Activated CD8-positive, alpha-beta memory T cell treated with anti-CD3 and anti-CD28 coated beads, Interleukin-2, amount 50 U/mL, for 24 hours (primary cell): ENCODE data around the gene COX7A2.
A peak's percentile ranks its signal among the peaks of the same experiment; 100 is the strongest.

Experiments
- DNase-seq: peaks from one replicate; pipeline ENCODE4 v3.0.0-alpha.2; 2020; ENCODE audit errors: extremely low read depth

The COX7A2 gene

DNA sequence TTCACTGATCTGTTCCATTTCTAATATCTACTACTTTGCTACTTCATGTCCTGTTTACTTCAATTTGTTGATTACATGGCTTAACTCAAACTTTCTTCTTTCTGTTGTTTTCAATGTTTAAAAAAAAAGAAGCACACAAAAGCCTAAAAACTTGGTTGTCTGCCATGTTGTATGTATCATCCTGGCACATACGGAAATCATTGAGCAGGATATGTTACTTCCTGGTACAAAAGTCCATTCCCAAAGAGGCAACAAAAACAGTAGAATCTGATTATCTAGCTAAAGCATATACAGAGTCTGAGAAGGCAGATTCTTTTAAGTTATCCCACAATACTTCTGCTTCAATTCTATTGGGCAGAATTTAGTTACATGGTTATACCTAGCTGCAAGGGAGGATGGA lies 23.2 kb downstream of the COX7A2 start:
- no peak for DNase-seq

DNA sequence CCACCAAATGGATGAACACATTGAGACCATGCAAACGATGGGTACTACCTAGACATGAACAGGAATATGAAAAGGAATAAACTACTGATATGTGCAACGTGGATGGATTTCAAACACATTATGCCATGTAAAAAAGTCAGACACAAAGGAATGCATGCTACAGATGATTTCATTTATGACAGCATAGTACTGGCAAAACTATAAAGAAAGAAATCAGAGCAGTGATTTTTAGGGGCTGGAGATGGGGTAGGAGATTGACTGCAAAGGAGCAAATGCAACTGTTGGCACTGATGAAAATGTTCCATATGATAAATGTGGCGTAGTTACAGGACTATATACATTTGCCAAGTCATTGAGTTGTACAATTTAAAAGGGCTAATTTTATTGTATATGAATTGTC lies 24.3 kb downstream of the COX7A2 start:
- DNase-seq, result no peak

DNA sequence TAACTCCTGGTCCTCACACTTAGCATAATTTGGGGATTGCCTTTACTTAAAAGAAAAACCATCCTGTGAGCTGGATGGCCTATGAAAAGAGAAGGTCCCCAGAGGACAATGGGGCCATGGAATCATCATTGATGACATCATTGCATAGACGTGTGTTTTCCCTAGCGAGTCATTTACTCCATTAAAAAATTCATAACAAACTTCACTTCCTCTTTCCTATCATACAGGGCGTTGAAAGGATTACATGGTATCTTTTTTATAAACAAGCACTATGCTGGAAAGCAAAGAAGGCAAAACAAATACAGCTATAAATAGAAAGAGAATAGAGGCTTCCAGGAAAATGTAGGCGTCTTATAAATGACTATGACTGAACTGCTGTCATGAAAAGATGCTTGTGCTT lies 26.4 kb downstream of the COX7A2 start:
- no peak for DNase-seq

DNA sequence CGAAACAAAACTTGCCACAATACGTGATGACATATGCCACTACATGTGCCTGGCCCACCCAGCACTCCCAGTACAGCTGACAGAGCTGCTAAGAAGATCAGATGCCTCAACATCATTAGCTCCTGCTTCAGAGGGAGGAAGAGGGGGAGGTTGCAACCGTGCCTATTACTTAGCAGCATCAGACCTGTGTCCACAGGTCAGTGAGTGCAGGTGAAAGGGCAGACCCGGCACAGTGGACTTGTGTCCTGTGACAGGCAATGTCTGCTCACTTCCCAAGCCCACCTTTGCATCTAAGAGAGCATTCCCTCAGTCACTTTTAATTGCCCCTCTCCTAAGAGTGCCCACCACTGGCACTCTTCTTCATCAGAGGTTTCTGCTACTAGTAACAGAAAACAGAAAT lies 28.3 kb downstream of the COX7A2 start:
- no peak for DNase-seq

DNA sequence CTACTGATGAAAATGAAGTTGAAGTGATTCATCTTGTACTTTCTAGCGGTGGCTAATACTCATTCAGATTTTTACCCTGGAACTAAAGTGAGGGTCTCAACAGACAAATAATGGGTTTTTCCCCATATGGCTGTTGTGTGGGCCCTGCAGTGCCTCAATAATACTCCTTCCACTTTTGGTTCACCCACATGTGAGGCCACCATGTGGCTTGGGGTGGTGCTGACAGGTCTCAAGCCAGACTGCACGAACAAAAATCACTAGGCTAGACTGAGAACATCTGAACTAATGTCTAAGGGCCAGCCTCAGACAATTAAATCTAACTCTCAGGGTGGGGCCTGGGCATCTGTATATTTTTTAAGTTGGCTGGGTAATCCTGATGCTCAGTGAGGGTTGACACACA lies 29.9 kb downstream of the COX7A2 start:
- DNase-seq, result no peak

DNA sequence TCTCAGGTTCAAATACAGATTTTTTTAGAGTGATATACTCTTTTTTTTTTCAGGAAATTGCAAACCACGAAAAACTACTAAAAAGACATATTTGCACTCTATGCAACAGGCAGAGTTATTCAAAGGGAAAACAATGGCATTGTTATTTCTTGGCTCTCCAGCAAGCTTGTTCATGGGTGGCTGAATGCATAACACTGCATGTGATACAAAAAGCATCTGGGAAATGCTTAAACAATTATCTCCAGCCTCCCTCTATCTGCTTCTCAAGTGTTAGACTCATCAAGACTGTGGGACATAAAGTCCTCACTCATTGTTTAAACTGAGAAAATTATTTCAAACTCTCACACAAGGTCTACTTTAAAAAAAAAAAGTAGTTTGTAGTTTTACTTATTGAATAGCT lies 30.5 kb downstream of the COX7A2 start:
- no peak for DNase-seq

DNA sequence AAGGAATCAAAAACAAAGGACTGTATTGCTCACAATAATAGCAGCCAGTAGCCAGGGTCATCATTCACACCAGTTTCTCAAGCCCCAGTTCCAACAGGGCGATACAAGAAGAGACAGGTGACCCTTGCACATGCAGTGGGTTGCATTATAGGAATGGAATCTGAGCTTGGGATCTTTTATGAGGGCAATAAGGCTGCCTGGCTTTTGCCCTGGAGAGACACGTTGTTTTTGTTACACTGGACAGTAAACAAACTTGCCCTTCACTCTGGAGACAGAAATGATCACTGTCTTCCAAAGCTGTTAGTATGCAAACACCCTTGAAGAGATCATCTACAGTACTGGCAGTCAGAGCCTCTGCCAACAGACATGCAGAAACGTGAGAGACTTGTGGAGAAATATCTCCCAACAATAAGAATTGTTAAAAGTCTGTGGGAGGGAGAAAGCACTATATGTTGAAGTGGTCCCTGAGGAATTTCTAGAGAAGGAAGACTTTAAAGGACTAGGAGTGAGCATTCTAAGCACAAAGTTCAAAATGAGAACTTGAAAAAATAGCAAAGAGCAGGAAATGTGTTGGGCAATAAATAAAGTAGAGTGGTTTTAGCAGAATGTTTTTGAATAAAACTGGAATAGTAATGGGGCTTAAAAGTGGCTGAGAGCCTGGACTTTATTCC lies 31.5 kb downstream of the COX7A2 start:
- no peak for DNase-seq

DNA sequence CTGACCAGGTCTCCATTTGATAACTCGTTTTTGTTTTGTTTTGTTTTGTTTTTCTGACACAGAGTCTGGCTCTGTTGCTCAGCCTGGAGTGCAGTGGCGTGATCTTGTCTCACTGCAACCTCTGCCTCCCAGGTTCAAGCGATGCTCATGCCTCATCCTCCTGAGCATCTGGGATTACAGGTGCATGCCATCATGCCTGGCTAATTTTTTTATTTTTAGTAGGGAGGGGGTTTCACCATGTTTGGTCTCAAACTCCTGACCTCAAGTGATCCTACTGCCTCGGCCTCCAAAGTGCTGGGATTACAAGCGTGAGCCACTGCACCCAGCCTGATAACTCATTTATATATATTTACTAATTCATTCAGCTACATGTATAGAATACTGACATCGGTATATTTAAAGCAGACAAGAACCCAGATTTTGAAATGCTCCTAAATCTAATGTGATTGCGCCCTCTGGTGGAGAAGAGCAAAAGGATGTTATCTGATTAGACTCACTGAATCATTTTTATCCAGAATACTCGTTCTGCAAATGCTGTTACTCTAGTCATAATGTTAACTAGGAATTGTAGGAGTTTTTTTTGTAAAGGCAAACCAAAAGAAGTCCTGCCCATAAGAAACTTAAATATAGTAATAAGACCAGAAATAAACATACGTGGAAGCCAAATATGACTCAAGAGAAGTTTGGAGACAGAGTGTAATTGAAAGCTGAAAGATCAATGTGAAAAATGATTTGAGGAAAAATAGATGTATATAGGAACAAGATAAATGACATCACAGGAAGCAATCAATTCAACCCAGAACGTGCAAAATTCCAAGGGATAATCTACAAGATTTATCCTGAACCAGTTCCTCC lies 32.5 kb downstream of the COX7A2 start:
- no peak for DNase-seq

DNA sequence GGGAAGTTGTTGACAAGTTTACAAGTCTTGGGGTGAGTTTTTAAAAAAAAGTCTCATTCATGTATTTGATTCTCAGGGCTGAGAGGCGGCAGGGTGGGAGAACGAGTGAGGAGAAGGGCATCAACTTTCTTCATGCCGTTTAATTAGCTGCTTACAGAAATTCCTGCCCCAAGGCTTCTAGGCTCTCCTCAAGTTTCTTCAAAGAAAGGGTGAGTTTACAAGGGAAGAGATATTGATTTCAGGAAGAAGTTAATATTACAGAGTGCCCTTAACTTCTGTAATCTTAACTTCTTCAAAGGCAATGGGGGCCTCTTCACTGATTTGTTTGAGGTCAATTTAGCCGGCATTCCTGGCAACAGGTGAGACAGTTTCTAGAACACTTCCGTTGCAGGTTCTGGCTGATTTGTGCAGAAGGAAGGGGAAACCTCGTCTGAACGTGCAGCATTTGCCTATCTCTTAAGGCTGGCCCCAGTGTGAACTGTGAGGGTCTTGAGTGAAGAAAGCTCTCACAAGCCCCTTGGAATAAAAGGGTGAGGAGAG lies 34.3 kb downstream of the COX7A2 start:
- DNase-seq, result no peak

DNA sequence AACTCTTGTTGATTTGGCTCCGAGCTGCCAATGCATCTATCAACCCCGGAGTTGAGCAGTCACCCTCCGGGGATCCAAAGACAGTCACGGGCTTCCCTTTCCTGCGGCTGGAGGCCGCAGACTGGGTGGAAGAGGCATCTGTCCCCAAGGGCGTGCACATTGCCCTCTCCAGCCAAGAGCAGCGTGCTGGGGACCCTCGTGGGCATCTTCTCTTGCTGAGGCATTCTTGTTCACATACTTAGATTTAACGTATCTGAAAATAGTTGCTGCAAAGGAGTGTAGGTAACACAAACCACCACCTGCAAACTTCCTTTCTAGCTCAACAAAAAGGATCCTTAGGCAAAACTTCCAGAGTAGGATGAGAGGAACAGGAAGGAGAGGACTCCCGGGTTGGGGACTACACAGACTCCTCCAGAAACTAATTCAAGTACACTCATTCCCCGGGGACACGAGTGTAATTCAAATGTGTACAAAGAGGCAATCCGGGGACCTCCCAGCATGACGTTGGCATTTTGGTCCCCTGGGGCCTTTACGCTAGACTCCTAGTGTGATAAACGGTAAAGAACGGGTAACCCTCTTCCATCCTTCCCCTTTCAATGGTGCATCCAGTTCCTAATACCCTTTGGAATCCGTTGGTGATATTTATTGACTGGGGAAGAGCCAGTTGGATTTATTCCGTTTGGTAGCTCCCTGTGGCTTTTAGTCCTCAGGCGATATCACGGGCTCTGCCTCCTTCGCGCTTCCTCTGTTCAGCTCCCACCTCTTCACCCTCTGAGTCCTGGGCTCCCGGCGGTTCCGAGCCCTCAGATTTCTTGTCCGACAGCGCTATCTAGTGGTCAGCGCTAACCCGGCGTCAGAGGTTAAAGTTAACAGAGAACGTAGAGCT lies 35.1 kb downstream of the COX7A2 start:
- peak; percentile 53 for DNase-seq

DNA sequence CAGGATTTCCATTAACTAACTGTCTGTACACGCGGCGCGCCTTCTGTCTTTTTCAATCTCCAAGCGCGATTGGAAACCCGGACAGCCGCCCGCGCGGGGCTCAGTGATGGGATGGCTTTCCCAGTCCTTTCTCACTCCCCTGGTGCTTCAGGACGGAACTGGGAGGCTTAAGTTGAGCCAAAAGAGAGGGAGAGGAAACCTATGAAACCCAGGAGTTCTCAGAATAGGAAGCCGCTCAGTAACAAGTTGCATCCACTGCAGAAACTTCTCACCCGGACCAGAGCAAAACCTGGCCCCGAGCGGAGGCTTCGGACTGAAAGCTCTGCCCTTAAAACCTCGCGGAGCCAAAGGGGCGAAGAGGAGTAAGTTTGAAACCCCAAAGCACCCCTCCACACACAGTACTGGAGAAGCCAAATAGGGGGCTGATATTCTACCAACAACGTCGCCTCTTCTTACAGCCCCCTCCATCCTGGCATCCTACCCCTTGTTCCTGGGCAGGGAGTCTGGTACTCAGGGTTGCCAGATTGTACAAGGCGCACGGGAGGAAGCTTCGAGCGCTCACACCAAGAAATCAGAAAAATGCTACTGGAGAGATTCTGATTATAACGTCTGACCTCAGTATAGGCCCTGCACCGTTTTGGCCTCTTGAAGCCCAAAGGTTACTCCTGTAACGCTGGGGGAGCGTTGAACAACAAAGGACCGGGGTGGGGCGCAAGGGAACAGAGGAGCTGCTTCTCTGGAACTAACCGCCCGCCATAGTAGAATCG lies 36.8 kb downstream of the COX7A2 start:
- no peak for DNase-seq

DNA sequence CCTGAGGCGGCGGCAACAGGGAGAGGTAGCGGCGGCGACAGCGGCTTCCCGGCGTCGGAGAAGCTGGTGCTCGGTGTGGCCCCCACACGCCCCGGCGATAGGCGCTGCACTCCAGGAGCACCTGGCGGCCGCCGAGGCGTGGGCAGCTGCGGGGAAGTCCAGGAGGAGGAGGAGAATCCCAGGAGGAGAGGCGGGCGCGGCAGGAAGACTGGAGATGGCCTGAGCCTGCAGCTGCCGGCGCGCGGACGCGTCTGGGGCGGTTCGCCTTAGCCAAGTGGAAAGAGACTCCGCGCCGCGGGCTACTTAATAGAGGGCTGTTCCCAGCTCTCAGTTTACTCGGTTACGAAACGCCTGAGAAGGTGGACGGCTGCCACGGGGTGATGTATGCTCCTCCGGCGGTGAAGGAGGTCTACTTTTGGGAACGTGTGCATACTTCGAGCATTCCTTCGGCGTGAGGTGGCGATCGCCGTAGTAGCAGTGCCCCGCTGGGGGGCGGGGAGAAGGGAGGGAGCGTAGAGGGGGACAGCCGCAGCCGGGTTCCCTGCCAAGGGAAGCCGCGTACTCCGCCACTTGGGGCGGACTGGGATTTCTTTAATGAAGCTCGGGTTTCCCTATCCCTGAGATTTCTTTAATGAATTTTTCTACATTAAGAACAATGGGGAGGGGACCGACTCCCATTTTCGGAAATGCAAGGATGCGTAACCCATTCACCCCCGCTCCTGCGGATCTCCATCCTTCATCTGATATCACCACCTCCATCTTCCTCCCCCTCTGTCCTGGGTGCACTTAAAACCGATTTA lies 37.6 kb downstream of the COX7A2 start, which contains the start of gene COL12A1:
Gene COL12A1, minus strand, starts transcription at position 278 of the 800 bp plus-strand sequence. CDS start 3,261 bp downstream, outside the sequence.
- DNase-seq, result no peak

DNA sequence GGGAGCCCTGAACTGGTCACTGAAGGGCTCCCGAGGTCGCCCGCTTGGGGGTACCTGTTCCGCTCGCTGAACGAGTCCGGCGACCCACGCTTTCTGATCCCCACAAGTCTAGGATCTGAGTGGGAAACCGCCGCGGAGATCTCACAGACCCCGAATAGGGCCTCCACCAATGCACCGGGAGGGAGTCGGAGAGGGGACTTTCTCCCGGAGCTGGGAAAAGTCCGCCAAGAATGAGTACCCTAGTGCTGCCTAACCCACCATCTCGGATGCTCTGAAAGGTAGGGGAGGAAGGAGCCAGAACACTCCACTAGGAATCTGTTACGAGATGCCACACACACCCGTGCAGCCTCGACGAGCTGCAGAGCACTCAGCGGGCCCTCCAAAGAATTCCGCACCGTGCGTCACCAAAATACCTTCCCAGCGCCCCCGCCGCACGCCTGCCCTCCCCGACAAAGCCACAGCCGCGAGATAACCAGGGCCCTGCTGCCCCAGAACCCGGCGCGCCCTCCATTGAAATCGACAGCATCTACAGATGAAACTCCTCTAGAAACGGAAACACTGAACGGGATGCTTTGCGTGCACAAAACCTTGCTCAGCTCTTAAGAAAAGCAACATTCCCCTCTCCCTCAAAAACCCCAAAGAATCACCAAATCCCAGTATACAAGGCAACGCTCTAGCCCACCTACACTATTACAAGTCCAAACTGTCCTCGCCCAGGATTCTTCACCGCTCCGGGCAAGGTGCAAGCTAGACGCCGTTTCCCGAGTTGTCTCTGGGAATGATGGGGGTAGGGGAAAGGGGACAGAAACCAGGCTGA lies 38.4 kb downstream of the COX7A2 start:
- DNase-seq, result no peak

DNA sequence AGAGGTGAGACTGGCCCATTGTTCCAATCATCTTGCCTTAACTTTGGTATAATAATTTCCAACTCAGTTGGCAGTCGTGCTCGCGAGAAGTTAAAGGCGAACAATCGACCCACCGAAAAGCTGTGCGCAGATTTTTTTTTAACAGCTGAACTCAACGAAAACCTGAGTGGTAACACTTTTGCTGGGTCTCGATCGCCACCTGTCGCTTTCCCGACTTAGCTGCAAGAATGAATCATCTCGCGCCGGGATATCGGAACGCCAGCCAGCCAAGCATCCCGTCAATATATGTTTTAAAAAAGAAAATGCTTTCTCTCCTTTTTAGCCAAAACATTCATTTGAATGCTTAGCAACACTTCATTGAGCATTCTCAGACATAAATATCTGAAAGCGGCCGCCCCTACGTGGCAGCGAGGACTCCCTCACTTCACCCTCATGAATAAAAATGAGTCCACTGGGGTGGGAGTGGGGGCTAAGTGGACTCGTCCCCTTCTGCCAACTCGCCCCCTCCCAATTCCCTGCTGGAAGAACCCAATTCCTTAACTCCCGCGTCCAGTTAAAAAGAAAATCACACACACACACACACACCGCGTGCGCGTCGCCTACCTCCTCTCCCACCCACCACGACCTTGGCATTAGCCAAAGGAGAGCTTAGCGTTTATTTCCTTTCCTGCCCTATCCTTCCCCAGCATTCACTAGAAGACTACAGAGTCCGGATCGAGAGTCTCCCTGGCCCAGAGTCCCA lies 39.2 kb downstream of the COX7A2 start:
- DNase-seq, result no peak

DNA sequence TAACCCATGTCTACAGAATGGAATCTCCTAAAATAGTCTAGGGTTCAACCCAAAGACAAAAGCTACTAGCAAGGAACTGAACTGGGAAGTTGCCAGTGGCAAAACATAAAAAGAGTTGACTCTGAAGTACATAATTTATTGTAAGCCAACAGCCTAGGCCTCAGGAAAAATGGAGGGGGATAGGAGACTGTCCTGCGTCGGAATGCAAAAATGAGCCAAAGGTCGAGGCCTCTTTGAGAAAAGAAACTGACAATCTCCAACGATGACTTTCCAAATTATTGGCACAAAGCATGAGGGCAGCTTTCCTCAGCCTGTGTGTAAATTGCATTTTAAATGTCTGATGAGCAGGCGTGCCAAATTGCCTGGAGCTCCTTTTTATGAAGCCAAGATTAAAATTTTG lies 39.9 kb downstream of the COX7A2 start:
- no peak for DNase-seq

DNA sequence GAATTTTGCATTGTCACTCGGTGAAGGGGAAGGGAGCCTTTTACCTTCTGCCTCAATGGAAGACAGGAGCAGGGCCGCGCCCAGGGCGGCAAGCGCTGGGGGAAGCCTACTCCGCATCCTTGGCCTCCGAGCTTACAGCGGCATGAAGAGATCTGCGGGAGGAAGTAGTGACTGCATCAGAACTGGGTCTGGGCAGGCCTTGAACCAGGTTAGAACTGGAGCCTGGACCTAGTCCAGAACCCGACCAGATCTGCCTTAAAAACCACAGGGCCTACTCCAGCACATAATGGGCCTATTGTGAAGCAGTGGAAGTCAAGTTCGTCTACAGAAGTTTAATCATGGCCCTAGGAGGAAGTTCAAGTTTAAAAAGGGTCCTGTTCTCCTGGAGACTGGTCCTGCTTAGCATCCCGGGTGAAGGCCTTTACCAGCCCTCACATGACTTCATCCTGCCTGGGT lies 40.9 kb downstream of the COX7A2 start:
- DNase-seq, result no peak

DNA sequence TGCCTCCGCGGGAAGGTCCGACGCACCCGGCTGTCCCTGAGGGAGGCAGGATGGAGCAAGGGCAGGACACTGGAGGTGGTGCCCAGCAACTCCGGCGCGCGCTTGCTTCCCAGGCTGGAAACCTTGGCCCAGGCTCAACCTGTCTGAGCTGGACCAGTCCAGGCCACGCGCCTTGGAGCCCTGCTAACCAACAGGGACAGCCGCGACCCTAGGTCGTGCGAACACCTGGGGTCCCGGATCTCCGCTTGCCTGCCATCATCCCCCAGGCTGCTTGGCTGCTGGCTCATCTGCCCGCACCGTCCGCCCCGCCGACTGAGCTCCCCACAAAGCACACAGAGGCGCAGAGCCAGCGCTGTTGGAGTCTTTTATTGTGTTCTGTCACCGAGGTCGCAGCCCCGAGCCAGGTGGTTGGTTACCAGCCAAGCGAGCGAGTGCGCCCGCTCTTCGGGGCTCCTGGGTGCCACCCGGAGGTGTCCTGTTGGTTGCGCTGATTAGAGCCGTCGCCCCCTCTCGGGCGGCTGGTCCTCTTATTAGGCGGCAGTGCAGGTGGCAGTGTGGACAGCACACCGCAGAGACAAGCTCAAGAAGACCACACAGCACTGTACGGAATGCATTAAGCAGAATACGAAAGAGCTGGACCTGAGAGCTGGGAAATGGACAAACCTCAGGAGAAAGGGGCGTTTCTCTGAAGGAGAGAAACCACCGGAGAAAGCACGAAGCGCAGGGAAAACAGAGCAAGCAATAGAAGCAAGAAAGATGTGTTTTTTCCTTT lies 41.5 kb downstream of the COX7A2 start:
- no peak for DNase-seq

DNA sequence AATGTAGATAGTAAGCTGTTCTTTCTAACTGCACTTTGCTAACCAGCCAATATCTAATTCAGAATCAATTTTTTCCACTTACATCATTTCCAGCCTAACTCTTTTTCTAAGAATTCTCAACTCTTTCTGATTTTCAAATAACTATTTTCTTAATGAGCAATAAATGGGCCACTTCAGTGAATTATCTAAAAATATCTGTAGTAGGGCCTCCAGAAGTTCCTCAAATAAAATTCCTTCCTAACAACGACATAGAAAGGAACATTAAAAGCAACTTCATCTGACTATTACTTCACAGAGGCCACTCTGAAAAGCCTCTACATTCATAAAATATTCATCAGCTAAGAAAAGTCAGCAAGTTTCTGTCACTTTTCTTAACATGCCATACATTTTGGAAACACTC lies 42.6 kb downstream of the COX7A2 start:
- no peak for DNase-seq
